ENCODE data around the gene MICU1.

- TF ChIP-seq CTCF (IDR thresholded peaks at IDR 0.05; ENCODE audit: insufficient read depth, low read length, poor library complexity, severe bottlenecking), result no peak
- no peak for TF ChIP-seq EZH2phosphoT487 (conservative IDR thresholded peaks at IDR 0.05; ENCODE audit: low read length)
Measured at GRCh38 chr10:72331575-72332422, 294.1 kb downstream of the MICU1 start.

Data from SU-DHL-6 (cell line).